CD4-positive, alpha-beta T cell treated with Interferon alpha-2 for 1 hour (primary cell): Measurements from ENCODE around the gene ZCCHC9.

ENCODE experiments used
- DNase-seq, 2 donors: peaks; one replicate each; pipeline ENCODE4 v3.0.0-alpha.2; 2020 to 2022

The ZCCHC9 gene

DNA sequence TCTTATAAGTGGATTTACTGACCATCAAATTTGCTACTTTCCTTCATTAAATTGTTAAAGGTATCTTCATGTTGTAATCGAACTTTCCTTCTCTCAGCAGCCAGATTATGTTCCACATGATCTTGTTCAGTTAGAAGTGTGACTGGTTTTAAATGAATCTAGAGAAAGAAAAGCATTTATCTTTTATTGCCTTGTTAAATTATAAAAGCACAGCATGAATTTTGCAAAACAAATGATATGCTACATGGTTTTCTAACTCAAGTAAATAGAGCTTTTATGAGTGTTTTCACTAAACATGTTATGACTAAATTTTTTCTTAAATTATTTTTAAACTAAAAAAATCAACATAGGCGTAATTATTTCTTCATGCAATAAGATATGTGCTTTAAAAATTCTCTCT is 58.5 kb downstream of the ZCCHC9 start:
- no peak for DNase-seq

DNA sequence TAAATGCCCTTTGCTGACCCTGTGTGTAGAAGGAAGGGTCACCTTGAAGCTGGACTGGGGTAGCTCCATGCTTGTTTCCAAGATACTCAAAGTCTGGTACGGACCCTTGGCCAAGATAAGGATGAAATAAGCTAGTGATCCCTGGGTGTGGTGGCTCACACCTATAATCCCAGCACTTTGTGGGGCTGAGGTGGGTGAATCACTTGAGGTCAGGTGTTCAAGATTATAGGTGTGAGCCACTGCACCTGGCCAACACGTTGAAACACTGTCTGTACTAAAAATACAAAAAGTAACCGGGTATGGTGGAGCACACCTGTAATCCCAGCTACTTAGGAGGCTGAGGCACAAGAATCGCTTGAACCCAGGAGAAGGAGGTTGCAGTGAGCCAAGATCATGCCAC is 59.3 kb downstream of the ZCCHC9 start:
- DNase-seq, result no peak

DNA sequence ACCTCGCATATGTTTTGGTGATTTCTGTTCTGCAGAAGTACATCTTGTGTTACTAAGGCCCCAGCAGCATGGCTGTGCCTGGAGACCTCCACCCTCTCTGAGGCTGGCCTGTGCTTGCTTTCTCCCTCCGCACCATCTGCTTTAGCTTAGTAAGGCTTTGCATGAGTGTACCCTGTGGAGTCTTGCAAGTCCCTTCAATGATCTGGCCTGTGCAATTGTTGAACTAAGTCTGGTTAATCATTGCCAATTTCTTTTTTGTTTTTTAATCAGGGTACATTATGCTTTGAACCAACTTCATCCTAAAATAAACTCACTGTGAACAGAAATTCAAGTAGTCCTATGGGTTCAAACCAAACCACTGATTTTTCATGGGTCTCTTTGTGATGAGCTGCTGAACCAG is 60.2 kb downstream of the ZCCHC9 start:
- no peak for DNase-seq
